Stimulated activated CD8-positive, alpha-beta memory T cell treated with anti-CD3 and anti-CD28 coated beads, Interleukin-15, amount 100 ng/mL, for 4 hours (primary cell): ENCODE data around the gene PTGES2.
"Not testable (repeated sequence)": the region's sequence is repeated elsewhere in the genome, so short reads cannot be mapped to it uniquely, and the experiment has no call there.

Experiments
- DNase-seq, 2 donors: peaks; one replicate each; pipeline ENCODE4 v3.0.0-alpha.2; 2020; ENCODE audit warnings: low read depth in 2 of 2

The PTGES2 gene

DNA sequence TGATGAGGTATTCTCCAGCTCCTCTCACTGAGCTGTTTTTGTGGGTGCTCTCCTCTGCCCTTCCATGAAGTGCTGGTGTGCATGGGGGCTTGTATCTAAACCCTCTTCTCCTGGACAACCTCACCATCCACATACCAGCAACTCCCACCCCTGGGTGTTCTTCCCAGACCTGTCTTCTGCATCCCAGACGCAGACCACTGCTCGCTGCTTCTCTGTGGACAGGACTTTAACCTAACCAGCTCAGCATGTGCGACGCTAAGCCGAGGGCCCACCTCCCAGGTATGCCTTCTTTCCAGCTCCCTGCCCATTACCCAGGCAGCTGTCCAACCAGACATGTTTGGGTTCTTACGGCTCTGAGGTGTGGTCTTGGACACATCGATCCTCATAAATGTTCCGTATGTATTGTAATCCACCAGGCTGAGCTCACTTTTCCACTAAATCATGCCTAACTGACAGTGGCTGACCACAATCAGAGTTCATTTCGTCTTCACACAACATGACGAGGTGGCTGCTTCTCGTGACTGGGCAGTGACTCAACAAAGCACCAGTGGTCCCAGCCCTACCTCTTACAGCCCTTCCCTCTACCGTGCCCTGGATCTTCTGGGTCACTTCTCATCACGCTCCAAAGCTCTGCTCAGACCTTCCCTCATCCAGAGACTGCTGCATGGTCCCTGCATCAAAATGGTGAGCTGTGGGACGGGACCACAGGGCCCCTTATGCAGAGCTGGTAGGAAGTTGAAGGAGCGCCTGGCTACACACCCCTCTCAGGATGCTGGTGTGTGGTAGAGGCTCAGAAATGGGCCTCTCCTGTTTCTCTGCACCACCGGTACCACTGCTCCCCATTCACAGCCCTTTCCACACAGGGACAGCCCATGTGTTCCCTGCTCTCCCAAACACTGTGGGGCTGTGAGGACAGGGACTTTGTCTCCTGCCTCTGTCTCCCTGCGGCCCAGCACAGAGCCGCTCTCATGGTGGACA lies 9.6 kb upstream of the PTGES2 start:
- DNase-seq: no peak

DNA sequence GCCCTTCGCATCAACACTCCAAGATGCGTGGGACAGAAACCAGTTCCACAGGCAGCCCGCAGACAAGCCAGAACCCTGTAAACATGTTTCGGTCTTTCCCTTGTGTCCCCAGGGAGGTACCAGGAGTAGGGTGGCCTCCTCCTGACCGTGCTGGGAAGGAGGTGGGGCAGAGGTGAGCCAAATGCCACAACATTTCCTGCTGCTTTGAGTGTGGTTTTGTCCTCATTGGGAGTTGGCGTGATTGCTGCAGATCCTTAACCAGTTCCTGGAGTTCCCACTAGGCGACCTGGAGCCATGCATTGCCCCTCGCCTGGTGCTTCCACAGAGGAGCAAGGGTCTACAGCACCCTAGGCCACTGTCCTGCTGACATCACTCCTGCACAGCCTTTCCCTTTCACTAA lies 8.0 kb upstream of the PTGES2 start:
- not testable (repeated sequence) for DNase-seq

DNA sequence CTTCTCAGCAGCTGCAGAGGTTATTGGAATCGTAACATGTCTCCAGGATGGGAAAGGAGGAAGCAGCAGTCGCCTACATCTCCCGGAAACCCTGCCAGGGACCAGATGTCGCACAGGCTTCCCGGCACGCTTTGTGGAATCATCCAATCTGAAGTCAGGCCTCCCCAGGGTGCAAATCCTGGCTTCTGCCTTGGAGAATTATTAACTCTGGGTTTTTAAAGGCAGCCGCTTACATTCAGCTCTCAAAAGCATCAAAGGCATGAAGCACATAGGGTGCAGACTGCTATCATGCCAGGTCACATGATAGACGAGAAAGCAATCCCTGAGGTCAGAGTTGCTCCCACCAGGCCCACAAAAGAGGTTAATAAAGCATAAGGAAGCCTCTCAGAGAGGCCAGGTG lies 4.6 kb upstream of the PTGES2 start:
- DNase-seq: not testable (repeated sequence)

DNA sequence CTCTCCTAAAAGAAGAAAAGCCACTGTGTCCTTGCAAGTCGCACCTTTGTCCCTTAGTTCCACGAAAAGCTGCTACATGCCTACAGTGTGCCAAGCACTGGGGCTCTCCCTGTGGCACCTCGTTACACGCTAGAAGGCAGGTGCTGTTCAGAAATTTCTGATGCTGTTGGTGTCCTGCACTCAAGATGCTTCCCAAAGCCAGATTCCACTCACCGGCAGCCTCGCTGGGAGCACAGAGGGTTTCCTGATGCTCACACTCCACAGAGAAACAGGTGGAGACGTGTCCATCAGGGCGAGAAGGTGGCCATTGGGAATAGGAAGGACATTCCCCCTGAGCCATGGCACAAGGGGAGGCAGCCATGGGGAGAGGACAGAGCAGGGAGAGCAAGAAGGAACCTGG lies 3.8 kb upstream of the PTGES2 start:
- DNase-seq: not testable (repeated sequence)

DNA sequence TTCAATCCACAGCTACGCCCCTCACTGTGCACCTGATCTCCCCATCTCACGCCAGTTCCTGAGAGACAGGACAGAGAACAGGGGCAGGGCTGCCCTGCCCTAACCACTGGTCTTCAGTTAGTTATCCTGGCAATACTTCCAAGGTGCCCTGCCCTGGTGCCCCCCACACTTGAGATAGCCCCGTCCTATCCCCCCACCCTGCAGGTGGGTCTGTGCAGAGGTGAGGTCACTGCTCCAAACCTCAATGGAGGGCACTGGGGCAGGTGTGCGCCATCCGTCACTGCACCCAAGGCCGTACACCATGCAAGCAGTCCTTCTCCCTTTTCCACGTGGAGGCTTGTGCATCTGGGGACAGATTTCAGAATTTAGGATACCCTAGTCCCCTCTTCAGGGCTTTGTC lies 3.1 kb upstream of the PTGES2 start:
- DNase-seq: not testable (repeated sequence)

DNA sequence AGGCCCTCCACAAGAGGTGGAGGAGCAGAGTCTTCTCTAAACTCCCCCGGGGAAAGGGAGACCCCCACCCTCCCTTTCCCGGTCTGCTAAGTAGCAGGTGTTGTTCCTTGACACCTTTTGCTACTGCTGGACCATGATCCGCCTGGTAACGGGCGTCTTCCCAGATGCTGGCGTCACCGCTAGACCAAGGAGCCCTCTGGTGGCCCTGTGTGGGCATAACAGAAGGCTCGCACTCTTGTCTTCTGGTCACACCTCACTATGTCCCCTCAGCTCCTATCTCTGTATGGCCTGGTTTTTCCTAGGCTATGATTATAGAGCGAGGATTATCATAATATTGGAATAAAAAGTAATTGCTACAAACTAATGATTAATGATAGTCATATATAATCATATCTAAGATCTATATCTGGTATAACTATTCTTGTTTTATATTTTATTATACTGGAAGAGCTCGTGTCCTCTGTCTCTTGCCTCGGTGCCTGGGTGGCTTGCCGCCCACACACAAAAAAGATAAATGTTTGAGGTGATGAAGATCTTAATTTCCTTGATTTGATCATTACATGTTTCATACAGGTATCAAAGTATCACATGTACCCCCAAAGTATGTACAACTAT lies 2.6 kb upstream of the PTGES2 start:
- peak; percentile 14 to 25 for DNase-seq

DNA sequence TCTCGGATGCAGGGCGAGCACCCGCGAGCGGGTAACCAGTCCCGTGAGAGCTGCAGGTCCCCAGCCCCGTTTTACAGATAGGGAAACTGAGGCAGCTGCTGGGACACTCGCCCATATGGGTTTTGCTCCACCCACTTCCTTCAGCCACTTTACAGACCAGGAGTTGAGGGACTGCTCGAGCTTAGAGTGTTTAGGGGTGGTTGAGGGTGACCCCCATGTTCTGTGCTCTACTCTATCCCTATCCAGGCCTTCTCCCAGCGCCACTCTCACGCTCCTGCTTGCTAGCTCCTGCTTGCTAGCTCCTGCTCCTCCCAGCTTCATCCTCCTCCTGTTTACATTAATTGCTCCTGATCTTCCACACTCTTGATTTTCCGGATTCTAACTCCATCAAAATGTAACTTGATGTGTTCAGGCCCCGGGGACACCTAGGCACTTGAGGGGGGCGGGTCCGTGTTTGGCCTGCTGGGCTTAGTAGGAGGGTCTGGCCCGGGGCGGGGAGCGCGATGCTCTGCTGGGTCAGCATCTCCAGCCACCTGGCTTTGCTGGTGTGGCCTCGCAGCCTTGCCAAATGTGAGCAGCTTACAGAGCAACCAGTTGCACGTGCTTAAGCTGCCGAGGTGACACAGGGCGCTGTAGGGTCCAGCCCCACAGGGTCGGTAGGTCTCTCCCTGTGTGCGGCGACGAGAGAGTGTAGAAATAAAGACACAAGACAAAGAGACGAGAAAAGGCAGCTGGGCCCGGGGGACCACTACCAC lies 1.5 kb upstream of the PTGES2 start:
- DNase-seq: no peak

DNA sequence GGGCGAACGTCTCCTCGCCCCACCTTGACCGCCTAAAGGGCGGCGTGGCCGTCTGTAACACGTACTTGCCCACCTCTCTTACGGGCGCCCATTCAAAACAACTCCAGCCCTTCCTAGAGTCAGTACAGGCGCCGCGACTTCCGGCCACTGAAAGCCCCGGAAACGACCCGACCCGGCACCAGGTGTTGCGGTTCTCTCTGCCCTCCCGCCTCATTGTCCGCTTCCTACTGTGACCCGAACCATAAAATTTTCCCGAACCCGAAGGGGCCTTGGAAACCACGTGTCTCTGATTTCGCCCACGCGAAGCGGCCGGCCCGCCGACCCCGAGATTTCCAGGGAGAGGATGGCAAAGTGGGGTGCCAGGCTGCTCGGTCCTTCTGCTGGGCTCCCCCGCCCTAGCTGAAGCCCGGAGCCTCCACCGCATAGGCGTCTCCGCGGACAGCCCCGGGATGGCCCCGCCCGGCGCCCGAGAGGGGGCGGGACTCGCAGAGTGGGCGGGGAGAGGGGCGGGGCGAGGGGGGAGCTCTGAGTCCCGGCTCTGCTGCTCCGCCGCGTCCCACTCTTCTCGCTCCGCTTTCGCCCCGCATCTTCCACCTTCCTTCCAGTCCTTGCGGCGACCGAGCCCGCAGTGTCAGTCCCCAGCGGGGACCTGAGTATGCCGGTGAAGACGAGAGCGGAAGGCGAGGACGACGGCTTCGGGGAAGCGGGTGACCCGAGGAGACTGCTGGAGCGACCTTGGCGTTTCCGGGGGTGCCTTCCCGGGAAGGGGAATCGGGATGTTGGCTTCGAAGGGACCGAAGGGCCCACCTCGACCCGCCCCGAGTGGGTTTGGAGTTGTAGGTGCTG lies 684 bp upstream of the PTGES2 start:
- peak; percentile 66 to 72 for DNase-seq

DNA sequence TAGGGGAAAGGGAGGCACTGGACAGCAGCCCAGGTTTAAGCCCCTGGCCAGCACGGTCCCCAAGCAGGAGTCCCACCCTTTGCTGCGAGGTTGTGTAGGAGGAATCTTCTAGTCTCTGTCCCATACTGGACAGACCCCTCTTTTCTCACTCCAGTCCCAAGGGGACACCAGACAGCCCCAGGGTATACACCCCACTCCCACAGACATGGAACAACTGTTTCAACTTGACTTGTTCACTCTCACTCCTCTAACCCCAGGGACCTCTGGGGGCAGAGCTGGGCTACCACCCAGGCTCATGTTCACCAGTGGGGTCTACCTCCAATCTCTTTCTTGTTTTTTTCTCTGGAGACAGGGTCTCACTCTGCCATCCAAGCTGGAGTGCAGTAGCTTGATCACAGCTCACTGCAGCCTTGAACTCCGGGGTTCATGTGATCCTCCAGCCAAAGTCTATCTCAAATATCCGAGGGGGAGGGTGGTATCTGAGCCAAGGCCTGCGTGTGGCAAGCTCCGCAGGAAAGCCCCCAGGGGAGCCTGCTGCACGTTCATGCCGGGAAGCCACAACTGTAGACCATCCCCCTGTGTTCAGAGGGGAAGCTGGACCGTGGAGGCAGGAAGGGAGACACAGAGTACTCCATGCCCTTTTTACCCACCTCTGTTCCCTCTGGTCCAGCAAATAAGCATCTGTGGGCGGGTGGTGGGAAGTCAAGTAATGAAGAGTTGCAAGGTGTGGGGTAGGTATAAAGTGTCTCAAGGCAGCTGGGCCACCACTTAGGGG lies 1.8 kb downstream of the PTGES2 start:
- no peak for DNase-seq

DNA sequence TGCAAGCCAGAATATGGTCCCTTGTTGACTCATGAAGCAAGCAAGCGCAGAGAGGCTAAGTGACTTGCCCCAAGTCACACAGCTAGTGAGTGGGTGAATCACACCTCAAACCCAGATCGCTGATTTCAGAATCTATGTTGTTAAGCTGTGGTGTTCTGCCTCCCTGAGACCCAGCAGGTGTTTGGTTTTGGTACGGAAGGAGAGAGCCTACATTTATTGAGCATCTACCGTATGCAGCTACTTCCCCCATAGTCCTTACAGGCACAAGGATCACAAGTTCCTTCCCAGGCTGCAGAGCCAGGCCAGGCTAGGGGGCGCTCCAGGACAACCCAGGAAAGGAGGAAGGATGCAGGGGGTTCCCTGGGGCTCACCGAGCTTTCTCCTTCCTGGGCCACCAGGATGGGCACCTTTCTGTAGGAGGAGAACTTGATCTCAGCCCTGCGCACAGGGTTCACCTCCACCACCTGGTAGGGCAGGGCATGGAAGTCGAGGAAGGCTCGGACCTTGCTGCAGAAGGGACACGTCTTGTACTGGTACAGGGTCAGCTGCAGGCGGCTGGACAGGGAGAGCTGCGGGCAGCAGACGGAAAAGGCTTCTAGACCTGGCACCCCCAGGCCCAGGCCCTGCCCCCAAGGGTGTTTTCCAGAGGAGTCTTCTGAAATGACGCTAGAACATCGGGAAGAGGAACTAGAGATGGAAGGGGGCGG lies 2.5 kb downstream of the PTGES2 start:
- DNase-seq: peak in 1 of 2 donors; percentile 11

DNA sequence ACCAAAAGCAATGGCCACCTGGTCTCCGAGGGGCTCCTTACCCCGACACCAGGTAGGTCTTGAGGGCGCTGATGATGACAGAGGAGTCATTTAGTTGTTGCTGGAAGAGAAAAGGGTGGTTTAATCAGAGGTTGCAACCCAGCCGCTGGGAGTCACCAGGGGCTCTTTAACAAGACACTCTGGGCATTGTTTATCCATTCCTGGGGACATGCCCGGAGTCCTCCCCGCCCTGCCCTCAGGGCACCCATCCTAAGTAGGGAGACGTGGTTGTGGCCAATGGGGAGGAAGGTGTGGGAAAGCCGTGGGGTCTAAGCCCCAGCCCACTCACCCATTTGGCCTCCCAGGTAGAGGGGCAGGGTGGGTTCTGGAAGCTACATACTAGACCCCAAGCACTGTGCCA lies 3.1 kb downstream of the PTGES2 start:
- DNase-seq: no peak

DNA sequence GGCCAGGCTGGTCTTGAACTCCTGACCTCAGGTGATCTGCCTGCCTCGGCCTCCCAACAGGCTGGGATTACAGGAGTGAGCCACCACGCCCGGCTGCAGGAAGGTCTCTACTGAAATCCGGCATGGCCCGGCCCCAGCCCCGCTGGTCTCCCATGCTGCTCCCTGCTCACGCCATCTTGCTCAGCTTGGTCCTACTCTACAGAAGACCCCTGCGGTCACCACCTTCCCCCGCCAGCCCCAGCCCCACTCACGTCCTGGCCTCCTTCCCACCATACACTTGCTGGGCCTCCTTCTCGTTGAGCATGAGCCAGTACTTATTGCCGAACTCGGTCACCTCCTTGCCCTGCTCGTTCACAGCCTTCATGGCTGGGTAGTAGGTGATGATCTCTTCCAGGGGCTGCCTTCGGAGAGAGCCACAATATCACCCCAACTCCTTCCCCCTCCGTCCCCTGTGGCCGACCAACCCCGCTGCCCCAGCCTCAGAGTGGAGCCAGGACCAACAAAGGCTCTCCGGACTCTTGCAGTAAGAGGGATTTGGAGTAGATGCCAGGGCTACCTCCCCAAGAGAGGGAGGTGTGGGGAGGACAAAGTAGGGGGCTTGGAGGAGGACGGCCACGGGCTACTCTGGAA lies 4.0 kb downstream of the PTGES2 start:
- no peak for DNase-seq

DNA sequence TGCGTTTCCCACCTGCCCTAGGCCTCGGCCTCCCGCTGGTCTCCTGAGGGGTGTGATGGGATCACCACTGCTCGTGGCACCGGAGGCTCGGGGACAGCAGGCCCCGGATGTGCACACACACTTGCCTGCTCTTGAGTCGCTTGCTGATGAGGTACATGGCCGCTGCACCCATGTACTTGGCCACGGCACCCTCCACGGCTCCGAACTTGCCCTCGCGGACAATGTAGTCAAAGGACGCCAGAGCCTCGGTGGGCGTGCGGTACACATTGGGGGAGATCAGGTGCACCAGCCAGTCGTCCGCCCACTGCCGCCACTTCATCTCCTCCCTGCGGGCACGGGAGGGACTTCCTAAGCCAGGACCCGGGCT lies 4.7 kb downstream of the PTGES2 start:
- DNase-seq: no peak

DNA sequence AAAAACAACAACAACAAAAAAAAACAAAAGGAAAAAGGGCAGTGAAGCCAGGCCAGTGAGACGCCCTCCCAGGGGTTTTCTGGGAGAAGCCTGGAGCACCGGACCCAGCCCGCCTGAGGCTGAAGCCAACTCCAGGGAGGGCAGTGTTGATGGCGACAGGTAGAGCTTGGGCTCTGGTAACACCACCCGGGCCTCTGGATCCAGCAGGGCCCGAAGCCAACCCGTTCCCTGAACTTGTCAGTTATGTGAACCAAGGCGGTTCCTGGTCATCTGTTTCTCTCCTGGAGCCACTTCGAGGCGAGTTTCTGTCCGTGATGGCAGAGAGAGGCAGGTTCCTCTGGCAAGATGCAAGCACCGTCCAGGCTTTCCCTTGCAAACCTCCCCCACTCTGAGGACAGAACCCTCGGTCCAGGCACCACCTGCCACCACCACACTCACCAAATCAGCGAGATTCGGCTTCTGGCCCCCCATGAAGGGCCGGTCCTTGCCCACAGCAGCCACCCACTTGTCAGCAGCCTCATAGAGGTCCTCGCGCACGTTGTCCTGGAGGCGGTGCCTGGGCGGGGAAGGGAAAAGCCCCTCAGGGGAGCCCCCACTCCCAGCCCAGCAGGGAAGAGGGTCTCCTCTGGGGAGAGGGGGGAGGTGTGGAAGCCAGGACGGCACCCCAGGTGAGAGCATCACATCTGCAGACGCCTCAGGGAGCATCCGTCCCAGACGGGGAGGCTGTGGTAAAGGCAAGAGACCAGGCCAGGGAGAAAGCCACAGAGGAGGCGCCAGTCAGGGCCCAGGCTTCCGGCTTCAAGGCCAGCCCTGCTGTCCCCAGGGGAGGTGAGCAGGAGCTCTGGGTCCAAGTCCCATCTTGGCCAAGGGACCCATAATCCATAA lies 5.4 kb downstream of the PTGES2 start:
- no peak for DNase-seq

DNA sequence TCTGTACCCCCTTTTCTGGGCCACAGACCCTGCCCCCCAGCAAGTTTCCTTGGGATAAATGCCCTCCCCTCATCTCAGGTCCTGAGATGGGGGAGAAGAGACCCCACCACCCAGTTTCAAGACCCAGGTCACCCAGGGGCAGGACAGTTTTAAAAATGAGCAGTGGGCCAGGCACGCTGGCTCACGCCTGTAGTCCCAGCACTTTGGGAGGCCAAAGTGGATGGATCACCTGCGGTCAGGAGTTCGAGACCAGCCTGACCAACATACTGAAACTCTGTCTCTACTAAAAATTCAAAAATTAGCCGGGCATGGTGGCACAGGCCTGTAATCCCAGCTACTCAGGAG lies 6.1 kb downstream of the PTGES2 start:
- no peak for DNase-seq

DNA sequence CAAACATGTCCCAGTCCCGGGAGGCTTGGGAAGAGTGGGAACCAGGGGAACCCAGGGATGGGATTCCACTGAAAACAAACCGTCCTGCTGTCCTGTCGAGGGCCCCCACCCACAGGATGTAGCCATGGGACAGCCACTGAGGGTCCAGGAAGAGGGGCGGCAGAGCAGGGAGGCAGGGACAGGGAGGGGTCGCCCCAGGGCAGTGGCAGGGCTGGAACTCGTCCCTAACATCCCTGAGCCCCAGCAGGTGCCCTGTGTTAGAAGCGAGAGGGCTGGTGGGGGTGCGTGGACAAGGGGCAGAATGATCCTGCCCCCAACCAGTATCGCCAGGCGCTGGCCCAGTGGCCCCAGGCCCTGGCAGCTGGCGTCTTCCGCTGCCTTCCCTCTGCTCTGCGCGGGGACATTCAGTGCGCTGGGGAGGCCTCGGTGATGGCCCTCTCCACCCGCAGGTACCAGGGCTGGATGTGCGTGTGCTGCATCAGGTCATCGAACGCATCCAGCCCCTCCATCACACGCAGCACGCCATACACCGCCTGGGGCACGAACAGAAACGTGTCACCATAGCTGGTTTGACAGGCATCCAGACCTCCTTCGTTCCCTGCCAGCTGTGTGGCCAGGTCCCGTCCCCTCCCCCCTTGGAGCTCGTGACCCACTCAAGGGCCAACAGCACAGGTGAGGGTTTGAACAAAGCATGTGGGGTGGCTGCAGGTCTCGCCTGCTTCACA lies 6.6 kb downstream of the PTGES2 start:
- DNase-seq: no peak

DNA sequence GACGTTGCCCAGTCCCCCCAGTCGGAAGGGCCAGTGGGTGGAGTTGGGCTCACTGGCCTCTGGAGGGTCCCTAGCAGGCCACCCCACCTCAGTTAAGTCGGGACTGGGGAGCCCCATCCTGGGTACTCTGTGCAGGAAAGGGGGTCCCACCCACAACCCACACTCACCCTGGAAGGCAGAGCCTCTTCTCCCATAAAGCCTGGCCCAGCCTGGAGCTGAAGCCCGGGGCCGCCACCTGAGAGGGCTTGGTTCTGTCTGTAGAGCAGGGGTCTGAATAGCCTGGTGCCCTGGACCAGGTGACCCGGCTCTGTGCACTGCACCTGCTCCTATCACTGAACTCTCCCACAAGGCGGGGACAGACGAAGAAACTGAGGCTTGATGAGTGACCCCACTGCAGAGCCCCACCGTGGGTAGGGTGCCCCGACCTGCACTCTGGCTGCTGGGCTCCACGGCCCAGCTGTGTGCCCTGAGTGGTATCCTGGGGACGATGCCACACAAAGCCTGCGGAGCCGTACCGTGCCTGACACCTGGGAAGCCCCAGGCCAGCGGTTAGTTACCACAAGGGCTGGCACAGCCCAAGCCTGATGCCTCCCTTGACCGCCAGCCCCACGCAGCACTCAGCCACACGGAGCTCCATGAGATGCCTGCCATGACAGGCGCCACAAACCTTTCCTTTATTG lies 7.3 kb downstream of the PTGES2 start:
- no peak for DNase-seq
